Measurements from ENCODE around the gene SYNCRIP. TPM values are rescaled to one million over a fixed set of nuclear protein-coding genes. Genes with fewer than 3 reads are reported as not detected.

The SYNCRIP gene
- total RNA-seq, 1 experiment from 2014 or later: 164 TPM

DNA sequence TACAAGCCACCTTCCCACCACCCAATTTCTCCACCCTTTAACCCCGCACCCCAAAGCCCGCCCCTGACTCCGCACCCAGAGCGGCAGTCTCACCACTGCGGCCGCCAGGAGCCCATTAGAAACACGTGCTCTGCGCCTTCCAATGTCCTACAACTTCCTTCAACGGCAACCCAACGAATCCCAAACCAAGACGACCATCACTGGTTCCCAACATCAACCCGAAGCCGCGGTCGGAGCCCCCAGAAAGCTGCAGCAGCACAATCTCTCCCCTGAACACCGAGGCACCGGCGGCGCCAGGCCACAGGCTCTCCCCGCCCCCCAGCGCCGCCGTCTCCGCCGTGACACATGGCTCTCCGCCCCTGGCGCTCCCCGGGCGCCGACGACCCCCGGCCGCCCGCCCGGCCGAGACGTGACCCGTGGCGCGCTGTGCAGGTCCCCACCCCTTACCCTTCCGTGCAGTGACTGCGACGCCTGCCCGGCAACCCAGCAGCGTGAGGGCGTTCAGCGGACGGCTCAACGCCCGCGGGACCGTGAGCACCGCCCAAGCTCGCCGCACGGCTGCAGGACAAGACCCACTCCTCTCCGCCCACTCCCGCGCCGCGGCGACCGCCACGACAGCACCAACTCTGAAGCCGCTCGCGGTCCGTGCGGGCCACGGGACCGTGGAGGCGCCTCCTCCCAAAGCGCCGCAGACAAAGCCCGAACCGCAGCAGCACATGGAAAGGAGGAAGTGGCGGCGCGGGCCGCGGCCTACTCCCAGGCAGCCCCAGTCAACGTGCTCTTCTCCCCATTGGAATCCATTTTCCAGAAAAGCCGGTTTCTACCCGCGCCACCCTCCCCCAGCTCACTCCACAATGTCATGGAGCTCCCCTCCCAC is 551 bp downstream of the SYNCRIP start:
- Mint-ChIP-seq H3K36me3 (ENCODE audit: insufficient read depth, unreplicated experiment) (peaks cover 85% of the 10 kb centered on the region), H3K27ac (ENCODE audit: unreplicated experiment) (peak overlapping the region; percentile 89), H3K4me1 (ENCODE audit: low read depth, unreplicated experiment) (peaks cover 52% of the 10 kb centered on the region), H3K9me3 (ENCODE audit: low read depth, unreplicated experiment) (no peaks in the 10 kb centered on the region), H3K27me3 (ENCODE audit: unreplicated experiment) (no peaks in the 10 kb centered on the region), H3K4me3 (ENCODE audit: low read depth, unreplicated experiment) (peak overlapping the region; percentile 88)
- DNase-seq: peak; percentile 54
- intact Hi-C loops (cut with micrococcal nuclease; ENCODE audit: unreplicated experiment): loop anchor here (5.0 kb wide), 2 partner anchors 50 to 1295 kb away; partner anchors contain the start of genes HTR1E and SNX14
- TF ChIP-seq, protein P1, sequence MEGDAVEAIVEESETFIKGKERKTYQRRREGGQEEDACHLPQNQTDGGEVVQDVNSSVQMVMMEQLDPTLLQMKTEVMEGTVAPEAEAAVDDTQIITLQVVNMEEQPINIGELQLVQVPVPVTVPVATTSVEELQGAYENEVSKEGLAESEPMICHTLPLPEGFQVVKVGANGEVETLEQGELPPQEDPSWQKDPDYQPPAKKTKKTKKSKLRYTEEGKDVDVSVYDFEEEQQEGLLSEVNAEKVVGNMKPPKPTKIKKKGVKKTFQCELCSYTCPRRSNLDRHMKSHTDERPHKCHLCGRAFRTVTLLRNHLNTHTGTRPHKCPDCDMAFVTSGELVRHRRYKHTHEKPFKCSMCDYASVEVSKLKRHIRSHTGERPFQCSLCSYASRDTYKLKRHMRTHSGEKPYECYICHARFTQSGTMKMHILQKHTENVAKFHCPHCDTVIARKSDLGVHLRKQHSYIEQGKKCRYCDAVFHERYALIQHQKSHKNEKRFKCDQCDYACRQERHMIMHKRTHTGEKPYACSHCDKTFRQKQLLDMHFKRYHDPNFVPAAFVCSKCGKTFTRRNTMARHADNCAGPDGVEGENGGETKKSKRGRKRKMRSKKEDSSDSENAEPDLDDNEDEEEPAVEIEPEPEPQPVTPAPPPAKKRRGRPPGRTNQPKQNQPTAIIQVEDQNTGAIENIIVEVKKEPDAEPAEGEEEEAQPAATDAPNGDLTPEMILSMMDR (IDR thresholded peaks at IDR 0.05; ENCODE audit: unreplicated experiment): no peak
- CTCF ChIA-PET: interaction anchor here (0.8 to 1.8 kb wide), 3 partner anchors 28 to 36 kb away, joined by 3 to 9 read pairs (median 7); no protein-coding TSS in a partner anchor
- BruUV-seq (replicated peaks): TSS peak; percentile 17

DNA sequence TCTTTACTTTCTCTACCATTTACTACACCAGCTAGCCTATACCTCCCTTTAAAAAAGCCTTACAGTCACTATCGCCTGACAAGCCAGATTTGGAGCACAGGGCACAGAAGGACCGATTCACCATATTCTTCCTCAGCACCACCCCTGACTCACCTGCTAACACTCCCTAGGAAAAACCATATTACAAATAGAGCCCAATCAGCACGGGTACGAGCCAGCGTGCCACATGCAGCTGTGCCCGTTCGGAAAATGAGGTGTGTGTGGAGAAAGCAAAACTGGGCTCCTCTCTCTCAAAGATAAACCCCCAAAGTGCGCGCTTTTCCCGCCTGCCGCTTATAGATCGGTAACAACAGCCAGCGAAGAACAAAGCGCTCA is 1.2 kb downstream of the SYNCRIP start:
- Mint-ChIP-seq H3K4me1 (ENCODE audit: low read depth, unreplicated experiment) (peaks cover 52% of the 10 kb centered on the region), H3K27ac (ENCODE audit: unreplicated experiment) (peak overlapping the region; percentile 89), H3K4me3 (ENCODE audit: low read depth, unreplicated experiment) (peak overlapping the region; percentile 88), H3K9me3 (ENCODE audit: low read depth, unreplicated experiment) (no peaks in the 10 kb centered on the region), H3K36me3 (ENCODE audit: insufficient read depth, unreplicated experiment) (peaks cover 91% of the 10 kb centered on the region), H3K27me3 (ENCODE audit: unreplicated experiment) (no peaks in the 10 kb centered on the region)
- CTCF ChIA-PET: interaction anchor here (0.9 kb wide), 1 partner anchor 47 kb away, joined by 3 read pairs; no protein-coding TSS in a partner anchor
- intact Hi-C loops (cut with micrococcal nuclease; ENCODE audit: unreplicated experiment): loop anchor here (5.0 kb wide), 2 partner anchors 49 to 1296 kb away; partner anchors contain the start of genes HTR1E and SNX14
- BruUV-seq (replicated peaks): no TSS peak
- TF ChIP-seq, protein P1 (IDR thresholded peaks at IDR 0.05; ENCODE audit: unreplicated experiment): no peak
- DNase-seq: no peak

DNA sequence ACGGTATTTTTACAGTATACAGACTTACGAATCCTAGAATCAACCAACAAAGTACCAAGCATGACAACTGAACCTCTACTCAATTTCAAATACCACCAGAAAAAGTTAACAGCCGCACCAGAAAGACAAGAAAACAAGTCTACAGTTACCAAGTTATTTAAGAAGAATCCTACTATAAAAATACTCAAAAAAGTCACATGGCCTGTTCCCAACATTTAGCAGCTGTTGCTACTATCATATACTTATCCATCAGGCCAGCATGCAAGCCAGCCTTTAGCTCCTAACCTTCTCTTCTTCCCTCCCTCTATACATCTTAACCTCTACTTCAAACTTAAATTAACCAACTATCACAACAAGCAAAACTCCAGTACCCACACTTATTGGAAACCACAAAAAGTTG is 1.9 kb downstream of the SYNCRIP start:
- BruUV-seq (replicated peaks): no TSS peak
- Mint-ChIP-seq H3K27ac (ENCODE audit: unreplicated experiment) (peak overlapping the region; percentile 89), H3K36me3 (ENCODE audit: insufficient read depth, unreplicated experiment) (peaks cover 98% of the 10 kb centered on the region), H3K27me3 (ENCODE audit: unreplicated experiment) (no peaks in the 10 kb centered on the region), H3K9me3 (ENCODE audit: low read depth, unreplicated experiment) (no peaks in the 10 kb centered on the region), H3K4me1 (ENCODE audit: low read depth, unreplicated experiment) (peaks cover 50% of the 10 kb centered on the region), H3K4me3 (ENCODE audit: low read depth, unreplicated experiment) (peak overlapping the region; percentile 88)
- DNase-seq: no peak
- intact Hi-C loops (cut with micrococcal nuclease; ENCODE audit: unreplicated experiment): loop anchor here (5.0 kb wide), 2 partner anchors 49 to 1296 kb away; partner anchors contain the start of genes HTR1E and SNX14
- TF ChIP-seq, protein P1 (IDR thresholded peaks at IDR 0.05; ENCODE audit: unreplicated experiment): no peak
- CTCF ChIA-PET: interaction anchor here (0.9 kb wide), 1 partner anchor 48 kb away, joined by 3 read pairs; no protein-coding TSS in a partner anchor

DNA sequence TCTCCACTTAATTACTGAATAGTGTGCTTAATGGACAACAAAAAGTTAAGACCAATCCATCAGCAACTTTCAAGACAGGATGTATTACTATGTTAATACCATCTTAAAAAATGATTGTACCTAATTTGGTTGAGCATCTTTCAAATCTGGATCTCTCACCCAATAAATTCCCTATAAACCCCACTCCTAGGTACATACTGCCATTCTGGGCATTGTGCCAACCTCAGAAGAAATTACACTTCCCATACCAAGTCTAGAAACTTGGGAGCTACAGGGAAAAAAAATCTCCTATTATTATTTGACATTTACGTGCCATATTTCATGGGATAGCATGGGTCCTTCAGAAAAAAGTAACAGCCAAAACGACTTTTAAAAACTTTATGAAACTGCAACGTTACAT is 5.1 kb downstream of the SYNCRIP start:
- H3K27me3 Mint-ChIP-seq (ENCODE audit: unreplicated experiment): no peaks in the 10 kb centered on the region
- no peak for DNase-seq
- no peaks in the 10 kb centered on the region for H3K9me3 Mint-ChIP-seq (ENCODE audit: low read depth, unreplicated experiment)
- TF ChIP-seq, protein P1 (IDR thresholded peaks at IDR 0.05; ENCODE audit: unreplicated experiment): no peak
- CTCF ChIA-PET: no interaction called here
- peaks cover 40% of the 10 kb centered on the region for H3K4me1 Mint-ChIP-seq (ENCODE audit: low read depth, unreplicated experiment)
- H3K4me3 Mint-ChIP-seq (ENCODE audit: low read depth, unreplicated experiment): no peak overlapping the region
- H3K36me3 Mint-ChIP-seq (ENCODE audit: insufficient read depth, unreplicated experiment): peaks cover 98% of the 10 kb centered on the region
- intact Hi-C loops (cut with micrococcal nuclease; ENCODE audit: unreplicated experiment): no loop called here
- BruUV-seq (replicated peaks): TSS peak; percentile 0
- H3K27ac Mint-ChIP-seq (ENCODE audit: unreplicated experiment): no peak overlapping the region

All from Calu3 (cell line).